ENCODE measurements around the gene SDHD.

Gene SDHD

DNA sequence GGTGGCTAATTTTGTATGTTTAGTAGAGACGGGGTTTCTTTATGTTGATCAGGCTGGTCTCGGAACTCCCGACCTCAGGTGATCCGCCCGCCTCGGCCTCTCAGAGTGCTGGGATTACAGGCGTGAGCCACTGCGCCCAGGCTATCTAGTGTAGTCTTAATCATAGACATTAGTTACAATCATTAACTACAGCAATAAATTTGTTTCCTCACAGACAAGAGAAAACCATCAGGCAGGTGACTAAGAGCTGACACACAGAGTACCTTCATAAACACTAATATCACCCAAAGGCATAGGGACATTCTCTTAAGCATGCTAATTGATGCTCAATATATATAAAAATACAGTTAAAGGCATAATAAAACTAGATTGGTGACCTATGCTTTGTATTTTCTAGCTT, 19.4 kb downstream of the SDHD start:
- Histone ChIP-seq H3K4me1 (ENCODE audit: control insufficient read depth, low read depth, low read length) (no peaks in the 10 kb centered on the region), H3K4me3 (ENCODE audit: low read length) (no peak overlapping the region), H3K9ac (ENCODE audit: low read length) (no peak overlapping the region), H3K36me3 (ENCODE audit: control insufficient read depth, low read depth, low read length) (no peaks in the 10 kb centered on the region), H3K27me3 (ENCODE audit: control insufficient read depth, insufficient read depth, low read length) (no peaks in the 10 kb centered on the region), H3K9me3 (ENCODE audit: control insufficient read depth, low read depth, low read length) (no peaks in the 10 kb centered on the region), H3K27ac (ENCODE audit: low read length) (no peak overlapping the region)

- Histone ChIP-seq H3K27ac (ENCODE audit: low read length) (no peak overlapping the region), H3K36me3 (ENCODE audit: control insufficient read depth, low read depth, low read length) (no peaks in the 10 kb centered on the region), H3K9ac (ENCODE audit: low read length) (no peak overlapping the region)
These were observed 27.1 kb downstream of the SDHD start for GRCh38 chr11:112113539-112114457.

DNA sequence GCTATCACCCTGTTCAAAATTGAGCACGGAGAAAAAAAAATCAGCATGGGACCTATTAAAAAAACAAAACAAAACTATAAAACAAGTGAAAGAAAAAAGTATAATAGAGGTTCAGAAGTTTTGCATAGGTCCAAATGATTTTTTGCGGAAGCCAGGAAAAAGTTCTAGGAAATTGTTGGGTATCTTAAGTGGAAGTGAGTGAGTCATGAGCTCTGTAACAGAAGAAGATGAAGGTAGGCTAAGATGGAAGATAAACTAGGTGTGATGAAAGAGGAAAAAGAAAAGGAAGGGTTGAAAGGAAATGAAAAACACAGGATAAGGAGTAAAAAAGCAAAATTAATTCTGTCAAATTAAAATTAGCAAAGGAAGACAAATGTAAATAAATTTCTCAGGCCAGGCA, 27.8 kb downstream of the SDHD start:
- Histone ChIP-seq H3K27ac (ENCODE audit: low read length) (no peak overlapping the region), H3K9ac (ENCODE audit: low read length) (no peak overlapping the region), H3K4me1 (ENCODE audit: control insufficient read depth, low read depth, low read length) (no peaks in the 10 kb centered on the region), H3K9me3 (ENCODE audit: control insufficient read depth, low read depth, low read length) (no peaks in the 10 kb centered on the region), H3K36me3 (ENCODE audit: control insufficient read depth, low read depth, low read length) (no peaks in the 10 kb centered on the region), H3K27me3 (ENCODE audit: control insufficient read depth, insufficient read depth, low read length) (no peaks in the 10 kb centered on the region), H3K4me3 (ENCODE audit: low read length) (no peak overlapping the region)

More at GRCh38 chr11:112113539-112114457, 27.1 kb downstream of the SDHD start:
- Histone ChIP-seq H3K4me1 (ENCODE audit: control insufficient read depth, low read depth, low read length) (no peaks in the 10 kb centered on the region), H3K4me3 (ENCODE audit: low read length) (no peak overlapping the region), H3K9me3 (ENCODE audit: control insufficient read depth, low read depth, low read length) (no peaks in the 10 kb centered on the region), H3K27me3 (ENCODE audit: control insufficient read depth, insufficient read depth, low read length) (no peaks in the 10 kb centered on the region)

DNA sequence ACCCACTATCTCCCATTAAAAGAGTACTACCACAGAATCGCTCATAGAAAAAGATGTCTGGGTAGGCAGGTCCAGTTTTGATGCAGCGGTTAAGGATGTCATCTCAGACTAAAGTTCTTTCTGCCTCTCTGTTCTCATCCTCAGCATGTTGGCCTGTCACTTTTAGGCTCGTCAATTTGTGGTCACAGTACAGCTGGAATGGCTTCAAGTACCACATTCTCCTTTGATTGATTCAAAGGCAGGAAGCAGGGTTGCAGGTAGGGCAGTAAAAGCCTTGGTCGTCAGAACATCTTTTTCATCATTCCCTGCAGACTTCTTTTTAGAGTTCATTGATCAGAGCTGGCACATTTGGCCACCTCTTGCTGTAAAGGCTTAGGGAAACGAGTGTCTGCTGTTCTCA, 28.7 kb downstream of the SDHD start:
- H3K9ac ChIP-seq (ENCODE audit: low read length) = no peak overlapping the region
- no peaks in the 10 kb centered on the region for H3K4me1 ChIP-seq (ENCODE audit: control insufficient read depth, low read depth, low read length)
- H3K27me3 ChIP-seq (ENCODE audit: control insufficient read depth, insufficient read depth, low read length) = no peaks in the 10 kb centered on the region
- H3K27ac ChIP-seq (ENCODE audit: low read length) = no peak overlapping the region
- no peaks in the 10 kb centered on the region for H3K36me3 ChIP-seq (ENCODE audit: control insufficient read depth, low read depth, low read length)
- no peak overlapping the region for H3K4me3 ChIP-seq (ENCODE audit: low read length)
- H3K9me3 ChIP-seq (ENCODE audit: control insufficient read depth, low read depth, low read length) = no peaks in the 10 kb centered on the region

DNA sequence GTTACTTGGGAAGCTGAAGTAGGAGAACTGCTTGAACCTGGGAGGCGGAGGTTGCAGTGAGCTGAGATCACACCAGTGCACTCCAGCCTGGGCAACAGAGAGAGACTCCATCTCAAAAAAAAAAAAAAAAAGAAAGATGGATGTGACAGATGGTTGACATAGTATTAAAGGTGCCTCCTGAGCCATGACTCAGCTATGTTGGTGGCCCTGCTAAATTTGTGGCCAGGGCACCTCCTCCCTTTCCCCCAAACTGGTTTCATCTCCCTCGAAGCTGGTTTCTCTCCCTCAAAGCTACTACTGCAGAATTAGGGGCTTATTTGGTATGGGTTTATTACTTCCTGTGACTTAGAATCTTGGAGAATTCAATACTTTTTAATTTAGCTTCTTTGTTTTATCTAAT, 31.5 kb downstream of the SDHD start:
- Histone ChIP-seq H3K9me3 (ENCODE audit: control insufficient read depth, low read depth, low read length) (no peaks in the 10 kb centered on the region), H3K27me3 (ENCODE audit: control insufficient read depth, insufficient read depth, low read length) (no peaks in the 10 kb centered on the region), H3K4me1 (ENCODE audit: control insufficient read depth, low read depth, low read length) (no peaks in the 10 kb centered on the region), H3K9ac (ENCODE audit: low read length) (no peak overlapping the region), H3K4me3 (ENCODE audit: low read length) (no peak overlapping the region), H3K36me3 (ENCODE audit: control insufficient read depth, low read depth, low read length) (no peaks in the 10 kb centered on the region), H3K27ac (ENCODE audit: low read length) (no peak overlapping the region)

DNA sequence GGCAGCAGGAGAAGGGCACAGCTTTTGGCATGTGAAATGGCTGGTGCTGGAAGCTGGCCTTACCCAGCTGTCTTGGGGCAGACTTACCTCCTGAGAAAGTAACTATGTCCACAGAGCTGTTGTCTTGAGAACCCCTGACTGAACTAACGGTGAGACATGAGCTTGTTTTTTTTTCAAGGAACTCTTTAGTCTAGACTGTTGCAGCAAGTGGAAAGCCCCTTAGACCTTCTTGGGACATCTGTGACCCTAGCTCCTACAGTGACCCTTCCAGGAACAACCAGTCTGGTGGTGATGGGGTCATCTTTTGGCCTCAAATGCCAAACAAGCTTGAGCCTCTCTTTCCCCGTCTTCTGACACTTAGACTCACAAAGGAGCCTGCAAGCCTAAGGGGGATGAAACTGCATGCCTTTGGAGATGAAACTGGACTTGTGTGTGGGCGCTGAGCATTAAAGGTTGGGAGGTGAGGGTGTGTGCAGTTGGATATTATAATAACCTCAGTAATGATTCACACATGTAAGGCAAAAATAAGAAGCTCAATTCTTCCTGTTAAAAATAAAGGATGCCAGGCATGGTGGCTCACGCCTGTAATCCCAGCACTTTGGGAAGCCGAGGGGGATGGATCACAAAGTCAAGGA, 35.4 kb downstream of the SDHD start:
- no peaks in the 10 kb centered on the region for H3K27me3 ChIP-seq (ENCODE audit: control insufficient read depth, insufficient read depth, low read length)
- H3K9me3 ChIP-seq (ENCODE audit: control insufficient read depth, low read depth, low read length) = no peaks in the 10 kb centered on the region
- no peaks in the 10 kb centered on the region for H3K4me1 ChIP-seq (ENCODE audit: control insufficient read depth, low read depth, low read length)
- no peak overlapping the region for H3K4me3 ChIP-seq (ENCODE audit: low read length)
- H3K36me3 ChIP-seq (ENCODE audit: control insufficient read depth, low read depth, low read length) = no peaks in the 10 kb centered on the region
- H3K27ac ChIP-seq (ENCODE audit: low read length) = no peak overlapping the region
- H3K9ac ChIP-seq (ENCODE audit: low read length) = no peak overlapping the region

- Histone ChIP-seq H3K9me3 (ENCODE audit: control insufficient read depth, low read depth, low read length) (no peaks in the 10 kb centered on the region), H3K4me1 (ENCODE audit: control insufficient read depth, low read depth, low read length) (no peaks in the 10 kb centered on the region), H3K27me3 (ENCODE audit: control insufficient read depth, insufficient read depth, low read length) (no peaks in the 10 kb centered on the region), H3K4me3 (ENCODE audit: low read length) (no peak overlapping the region), H3K27ac (ENCODE audit: low read length) (no peak overlapping the region), H3K9ac (ENCODE audit: low read length) (no peak overlapping the region), H3K36me3 (ENCODE audit: control insufficient read depth, low read depth, low read length) (no peaks in the 10 kb centered on the region)
These were observed 36.5 kb downstream of the SDHD start for GRCh38 chr11:112123129-112123528.

DNA sequence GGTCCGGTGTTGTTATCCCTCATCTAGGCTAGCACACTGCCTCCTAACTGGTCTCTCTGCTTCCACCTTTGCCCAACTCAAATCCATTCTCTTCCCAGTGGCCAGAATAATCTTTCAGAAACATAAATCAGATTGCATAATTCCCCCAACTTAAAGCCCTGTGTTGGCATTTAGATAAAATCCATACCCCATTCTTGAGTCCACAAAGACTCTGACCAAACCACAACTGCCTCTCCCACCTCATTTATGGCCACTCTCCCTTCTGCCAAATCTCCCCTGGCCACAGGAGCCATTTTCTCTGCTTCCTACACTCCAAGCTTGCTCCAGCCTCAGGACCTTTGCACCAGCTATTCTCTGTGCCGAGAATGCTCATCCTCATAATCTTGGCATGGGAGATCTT, 40.4 kb downstream of the SDHD start:
- no peak overlapping the region for H3K4me3 ChIP-seq (ENCODE audit: low read length)
- H3K9ac ChIP-seq (ENCODE audit: low read length) = no peak overlapping the region
- no peaks in the 10 kb centered on the region for H3K27me3 ChIP-seq (ENCODE audit: control insufficient read depth, insufficient read depth, low read length)
- no peaks in the 10 kb centered on the region for H3K36me3 ChIP-seq (ENCODE audit: control insufficient read depth, low read depth, low read length)
- no peaks in the 10 kb centered on the region for H3K4me1 ChIP-seq (ENCODE audit: control insufficient read depth, low read depth, low read length)
- H3K9me3 ChIP-seq (ENCODE audit: control insufficient read depth, low read depth, low read length) = no peaks in the 10 kb centered on the region
- H3K27ac ChIP-seq (ENCODE audit: low read length) = no peak overlapping the region

DNA sequence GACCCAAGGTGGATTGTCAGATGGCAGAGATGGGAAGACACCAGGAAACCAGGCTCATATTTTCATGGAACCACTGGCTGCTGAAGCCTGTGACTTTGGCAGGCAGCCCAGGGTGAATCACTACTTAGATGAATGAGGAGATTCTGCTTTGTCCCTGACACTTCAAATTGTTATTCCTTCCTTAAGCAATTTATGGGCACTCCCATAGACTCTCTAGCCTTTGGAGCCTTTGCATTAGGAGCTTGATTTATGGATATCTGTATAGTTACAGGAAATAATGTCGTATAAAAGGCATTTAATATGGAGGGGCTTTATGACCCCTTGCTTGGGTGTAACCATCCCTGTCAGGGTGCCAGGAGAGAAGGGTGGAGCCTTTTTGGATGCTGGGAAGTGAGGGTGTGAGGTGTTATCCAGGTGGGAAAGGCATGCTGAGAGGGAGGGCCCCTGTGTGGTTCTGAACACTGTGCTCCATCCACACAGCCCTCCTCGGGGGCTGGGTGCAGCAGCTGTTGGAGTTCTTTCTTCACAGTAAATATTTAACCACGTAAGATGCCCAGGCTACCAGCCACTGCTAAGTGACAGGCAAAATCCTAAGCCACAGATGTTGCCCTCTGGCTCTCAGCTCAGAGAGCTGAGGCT, 41.9 kb downstream of the SDHD start:
- H3K4me1 ChIP-seq (ENCODE audit: control insufficient read depth, low read depth, low read length) = no peaks in the 10 kb centered on the region
- no peaks in the 10 kb centered on the region for H3K9me3 ChIP-seq (ENCODE audit: control insufficient read depth, low read depth, low read length)
- H3K4me3 ChIP-seq (ENCODE audit: low read length) = no peak overlapping the region
- H3K27ac ChIP-seq (ENCODE audit: low read length) = no peak overlapping the region
- no peaks in the 10 kb centered on the region for H3K36me3 ChIP-seq (ENCODE audit: control insufficient read depth, low read depth, low read length)
- no peak overlapping the region for H3K9ac ChIP-seq (ENCODE audit: low read length)
- no peaks in the 10 kb centered on the region for H3K27me3 ChIP-seq (ENCODE audit: control insufficient read depth, insufficient read depth, low read length)

- no peaks in the 10 kb centered on the region for H3K36me3 ChIP-seq (ENCODE audit: control insufficient read depth, low read depth, low read length)
- H3K9me3 ChIP-seq (ENCODE audit: control insufficient read depth, low read depth, low read length) = no peaks in the 10 kb centered on the region
- no peaks in the 10 kb centered on the region for H3K27me3 ChIP-seq (ENCODE audit: control insufficient read depth, insufficient read depth, low read length)
- no peak overlapping the region for H3K27ac ChIP-seq (ENCODE audit: low read length)
- no peak overlapping the region for H3K4me3 ChIP-seq (ENCODE audit: low read length)
- no peaks in the 10 kb centered on the region for H3K4me1 ChIP-seq (ENCODE audit: control insufficient read depth, low read depth, low read length)
- no peak overlapping the region for H3K9ac ChIP-seq (ENCODE audit: low read length)
These were observed 43.0 kb downstream of the SDHD start for GRCh38 chr11:112129656-112130055.

GRCh38 chr11:112132737-112133136, 46.1 kb downstream of the SDHD start:
- no peaks in the 10 kb centered on the region for H3K9me3 ChIP-seq (ENCODE audit: control insufficient read depth, low read depth, low read length)
- H3K4me1 ChIP-seq (ENCODE audit: control insufficient read depth, low read depth, low read length) = no peaks in the 10 kb centered on the region
- H3K9ac ChIP-seq (ENCODE audit: low read length) = no peak overlapping the region
- no peak overlapping the region for H3K4me3 ChIP-seq (ENCODE audit: low read length)
- H3K27ac ChIP-seq (ENCODE audit: low read length) = no peak overlapping the region
- H3K36me3 ChIP-seq (ENCODE audit: control insufficient read depth, low read depth, low read length) = no peaks in the 10 kb centered on the region
- H3K27me3 ChIP-seq (ENCODE audit: control insufficient read depth, insufficient read depth, low read length) = no peaks in the 10 kb centered on the region

Measured in iPS-18a (cell line).